Activated naive CD4-positive, alpha-beta T cell treated with anti-CD3 and anti-CD28 coated beads, Interleukin-2, amount 50 U/mL, for 24 hours (primary cell): ENCODE results near the gene MFAP4.
"Not testable (repeated sequence)": the region's sequence is repeated elsewhere in the genome, so short reads cannot be mapped to it uniquely, and the experiment has no call there.

Experiments used
- H3K27ac Mint-ChIP-seq: one replicate; pipeline ENCODE4 v1.8.0; 2021; ENCODE audit warnings: mild to moderate bottlenecking, mixed read lengths
- H3K27me3 Mint-ChIP-seq: one replicate; pipeline ENCODE4 v1.8.0; 2021; ENCODE audit warnings: mixed read lengths
- H3K36me3 Mint-ChIP-seq: one replicate; pipeline ENCODE4 v1.8.0; 2021; ENCODE audit warnings: mixed read lengths
- H3K4me1 Mint-ChIP-seq: one replicate; pipeline ENCODE4 v1.8.0; 2021; ENCODE audit warnings: mixed read lengths
- H3K4me3 Mint-ChIP-seq: one replicate; pipeline ENCODE4 v1.8.0; 2021; ENCODE audit warnings: mild to moderate bottlenecking, mixed read lengths
- H3K9me3 Mint-ChIP-seq: one replicate; pipeline ENCODE4 v1.8.0; 2021; ENCODE audit warnings: mixed read lengths

MFAP4 gene

GRCh38 chr17:19359151-19359550 lies 27.8 kb downstream of the MFAP4 start:
- Mint-ChIP-seq H3K36me3 (no peaks in the 10 kb centered on the region), H3K4me1 (peaks cover 8% of the 10 kb centered on the region), H3K27ac (no peak overlapping the region), H3K27me3 (peaks cover 5% of the 10 kb centered on the region), H3K9me3 (no peaks in the 10 kb centered on the region), H3K4me3 (no peak overlapping the region)

GRCh38 chr17:19357761-19358160 lies 29.2 kb downstream of the MFAP4 start:
- Mint-ChIP-seq H3K36me3 (no peaks in the 10 kb centered on the region), H3K9me3 (no peaks in the 10 kb centered on the region), H3K4me3 (no peak overlapping the region), H3K27me3 (peaks cover 9% of the 10 kb centered on the region), H3K27ac (no peak overlapping the region), H3K4me1 (peaks cover 8% of the 10 kb centered on the region)

- no peak overlapping the region for H3K4me3 Mint-ChIP-seq
- no peaks in the 10 kb centered on the region for H3K36me3 Mint-ChIP-seq
- peaks cover 9% of the 10 kb centered on the region for H3K27me3 Mint-ChIP-seq
- peaks cover 8% of the 10 kb centered on the region for H3K4me1 Mint-ChIP-seq
- H3K9me3 Mint-ChIP-seq = no peaks in the 10 kb centered on the region
- H3K27ac Mint-ChIP-seq = no peak overlapping the region
These were observed 29.6 kb downstream of the MFAP4 start for GRCh38 chr17:19357351-19357750.

GRCh38 chr17:19354748-19355147 lies 32.2 kb downstream of the MFAP4 start:
- Mint-ChIP-seq H3K27me3 (peaks cover 12% of the 10 kb centered on the region), H3K9me3 (no peaks in the 10 kb centered on the region), H3K36me3 (no peaks in the 10 kb centered on the region), H3K27ac (no peak overlapping the region), H3K4me3 (no peak overlapping the region), H3K4me1 (no peaks in the 10 kb centered on the region)

- H3K9me3 Mint-ChIP-seq, H3K4me1 Mint-ChIP-seq, H3K4me3 Mint-ChIP-seq, H3K27me3 Mint-ChIP-seq, H3K27ac Mint-ChIP-seq, H3K36me3 Mint-ChIP-seq: not testable (repeated sequence)
These were observed 33.6 kb downstream of the MFAP4 start for GRCh38 chr17:19353401-19353800.

- no peaks in the 10 kb centered on the region for H3K4me1 Mint-ChIP-seq
- peak overlapping the region; percentile 35 for H3K27ac Mint-ChIP-seq
- H3K27me3 Mint-ChIP-seq = peaks cover 3% of the 10 kb centered on the region
- H3K36me3 Mint-ChIP-seq = no peaks in the 10 kb centered on the region
- no peaks in the 10 kb centered on the region for H3K9me3 Mint-ChIP-seq
- no peak overlapping the region for H3K4me3 Mint-ChIP-seq
These were observed 38.2 kb downstream of the MFAP4 start for GRCh38 chr17:19348806-19349205.

GRCh38 chr17:19348081-19348650 lies 38.8 kb downstream of the MFAP4 start:
- Mint-ChIP-seq H3K9me3 (no peaks in the 10 kb centered on the region), H3K4me3 (no peak overlapping the region), H3K27me3 (peaks cover 3% of the 10 kb centered on the region), H3K36me3 (no peaks in the 10 kb centered on the region), H3K27ac (no peak overlapping the region), H3K4me1 (no peaks in the 10 kb centered on the region)

- no peaks in the 10 kb centered on the region for H3K36me3 Mint-ChIP-seq
- no peaks in the 10 kb centered on the region for H3K9me3 Mint-ChIP-seq
- H3K4me1 Mint-ChIP-seq = no peaks in the 10 kb centered on the region
- peaks cover 3% of the 10 kb centered on the region for H3K27me3 Mint-ChIP-seq
- H3K27ac Mint-ChIP-seq = no peak overlapping the region
- no peak overlapping the region for H3K4me3 Mint-ChIP-seq
These were observed 39.5 kb downstream of the MFAP4 start for GRCh38 chr17:19347323-19348080.

GRCh38 chr17:19346351-19347255 lies 40.4 kb downstream of the MFAP4 start:
- Mint-ChIP-seq H3K4me3 (no peak overlapping the region), H3K27me3 (peaks cover under 1% of the 10 kb centered on the region), H3K9me3 (no peaks in the 10 kb centered on the region), H3K4me1 (no peaks in the 10 kb centered on the region), H3K27ac (peak overlapping the region; percentile 6), H3K36me3 (no peaks in the 10 kb centered on the region)

GRCh38 chr17:19345486-19346350 lies 41.3 kb downstream of the MFAP4 start:
- H3K27ac Mint-ChIP-seq = no peak overlapping the region
- no peaks in the 10 kb centered on the region for H3K9me3 Mint-ChIP-seq
- no peaks in the 10 kb centered on the region for H3K4me1 Mint-ChIP-seq
- H3K36me3 Mint-ChIP-seq = no peaks in the 10 kb centered on the region
- H3K4me3 Mint-ChIP-seq = no peak overlapping the region
- peaks cover 5% of the 10 kb centered on the region for H3K27me3 Mint-ChIP-seq

- Mint-ChIP-seq H3K4me3 (no peak overlapping the region), H3K4me1 (no peaks in the 10 kb centered on the region), H3K36me3 (no peaks in the 10 kb centered on the region), H3K9me3 (no peaks in the 10 kb centered on the region), H3K27me3 (peaks cover 6% of the 10 kb centered on the region), H3K27ac (no peak overlapping the region)
These were observed 41.9 kb downstream of the MFAP4 start for GRCh38 chr17:19345067-19345460.

GRCh38 chr17:19344311-19345066 lies 42.5 kb downstream of the MFAP4 start:
- Mint-ChIP-seq H3K4me3 (no peak overlapping the region), H3K36me3 (no peaks in the 10 kb centered on the region), H3K9me3 (no peaks in the 10 kb centered on the region), H3K4me1 (no peaks in the 10 kb centered on the region), H3K27me3 (peaks cover 7% of the 10 kb centered on the region), H3K27ac (no peak overlapping the region)

GRCh38 chr17:19343671-19344151 lies 43.3 kb downstream of the MFAP4 start:
- Mint-ChIP-seq H3K4me3 (no peak overlapping the region), H3K9me3 (no peaks in the 10 kb centered on the region), H3K4me1 (no peaks in the 10 kb centered on the region), H3K27ac (no peak overlapping the region), H3K27me3 (peaks cover 7% of the 10 kb centered on the region), H3K36me3 (no peaks in the 10 kb centered on the region)

GRCh38 chr17:19343256-19343630 lies 43.7 kb downstream of the MFAP4 start:
- Mint-ChIP-seq H3K27ac (no peak overlapping the region), H3K4me3 (no peak overlapping the region), H3K4me1 (no peaks in the 10 kb centered on the region), H3K36me3 (no peaks in the 10 kb centered on the region), H3K27me3 (peaks cover 7% of the 10 kb centered on the region), H3K9me3 (no peaks in the 10 kb centered on the region)
